Measurements from ENCODE around the gene TREX2. TPM values are rescaled to one million over a fixed set of nuclear protein-coding genes. Genes with fewer than 3 reads are reported as not detected.

TREX2 gene
- total RNA-seq, 1 donor from 2014 or later = 0.73 TPM

Other genes with a start within 250 kb of the TREX2 start
- not detected in 2 replicates for gene PNMA6F, start 124.3 kb downstream of the TREX2 start, total RNA-seq
- gene ZNF275, start 111.9 kb downstream of the TREX2 start, total RNA-seq = 5.1 and 5.9 TPM in 2 replicates
- gene PNMA6E, start 44.7 kb downstream of the TREX2 start, total RNA-seq = not detected in 2 replicates
- 1.1 and 1.6 TPM in 2 replicates for gene ZFP92, start 34.6 kb downstream of the TREX2 start, total RNA-seq
- gene HAUS7, start 24.5 kb upstream of the TREX2 start, total RNA-seq = 25.3 and 32.1 TPM in 2 replicates
- gene BGN, start 48.9 kb upstream of the TREX2 start, total RNA-seq = 22.9 and 35.6 TPM in 2 replicates
- 0.11 TPM in 1 of 2 replicates, not detected in the other for gene ATP2B3, start 71.6 kb upstream of the TREX2 start, total RNA-seq
- gene CCNQ, start 153.1 kb upstream of the TREX2 start, total RNA-seq = 40.4 and 49.2 TPM in 2 replicates
- 0.04 and 0.26 TPM in 2 replicates for gene DUSP9, start 201.1 kb upstream of the TREX2 start, total RNA-seq
- not detected in 2 replicates for gene PNCK, start 227.8 kb upstream of the TREX2 start, total RNA-seq
- gene SLC6A8, start 241.9 kb upstream of the TREX2 start, total RNA-seq = 8.6 and 15.9 TPM in 2 replicates